Stomach (tissue), 9 donors: ENCODE measurements around the gene NLRC3. TPM values are rescaled to one million over a fixed set of nuclear protein-coding genes. Genes with fewer than 3 reads are reported as not detected.
"Not testable (repeated sequence)": the region's sequence is repeated elsewhere in the genome, so short reads cannot be mapped to it uniquely, and the experiment has no call there.

ENCODE experiments used
- DNase-seq, 2 donors: peaks; one replicate each; pipeline versions ENCODE4 v3.0.0 to v3.0.0-alpha.2; 2013 to 2019
- H3K27ac ChIP-seq, 5 donors: fragments of 200-600 bp in 4 of 5; sonication (generic) in 4 of 5; one replicate each; pipeline ENCODE4 v1.5.1; 2013 to 2019; ENCODE audit warnings: mild to moderate bottlenecking in 1 of 5, moderate library complexity in 1 of 5
- H3K27me3 ChIP-seq, 3 donors: fragments of 200-600 bp; sonication (generic); one replicate each; pipeline ENCODE4 v1.5.1; 2017 to 2019; ENCODE audit warnings: mixed run types in 1 of 3
- H3K36me3 ChIP-seq, 4 donors: fragments of 200-600 bp; sonication (generic); 1 replicate in 3 of 4; 2 replicates in 1 of 4; pipeline ENCODE4 v1.5.1; 2016 to 2019
- H3K4me1 ChIP-seq, 4 donors: fragments of 200-600 bp; sonication (generic); one replicate each; pipeline ENCODE4 v1.5.1; 2016 to 2019
- H3K4me3 ChIP-seq, 4 donors: fragments of 200-600 bp; sonication (generic) in 3 of 4; one replicate each; pipeline ENCODE4 v1.5.1; 2016 to 2019; ENCODE audit warnings: mild to moderate bottlenecking in 1 of 4
- H3K9me3 ChIP-seq, 4 donors: fragments of 200-600 bp; sonication (generic); one replicate each; pipeline ENCODE4 v1.5.1; 2016 to 2019
- EP300 ChIP-seq: sonication (generic); formaldehyde crosslinking; IDR thresholded peaks from one replicate; pipeline ENCODE4 v1.6.1; 2017; ENCODE audit warnings: antibody characterized with exemption
- POLR2A ChIP-seq, 4 donors: fragments of 450-650 bp; IDR thresholded peaks; one replicate each; pipeline ENCODE4 v1.6.1; 2016; ENCODE audit warnings: antibody characterized with exemption in 4 of 4, control low read depth in 2 of 4, mild to moderate bottlenecking in 1 of 4, moderate library complexity in 1 of 4
- POLR2AphosphoS5 ChIP-seq, 3 donors: sonication (generic); formaldehyde crosslinking; IDR thresholded peaks; one replicate each; pipeline ENCODE4 v1.6.1; 2016; ENCODE audit warnings: antibody characterized with exemption in 3 of 3
- WGBS, 5 donors: extraction: QIAGEN DNeasy Blood & Tissue Kit in 3 of 5; methylation state at CpG; one replicate each; pipeline versions ENCODE4 v1.1.5 to v1.1.7; 2013 to 2018; 5-methylcytosine and 5-hydroxymethylcytosine counted together
- intact Hi-C: fragments of 100-400 bp; cut with DNase I; formaldehyde crosslinking; loops from one replicate; pipeline ENCODE4 v1.15.1; 2023; ENCODE audit warnings: low total_unique reads
- polyA plus RNA-seq, 3 donors: library from polyadenylated mRNA; stranded (reverse); fragments of 200-250 nt; gene quantifications; one replicate each; pipeline ENCODE4 v1.2.3, GENCODE V29; 2013
- total RNA-seq, 5 donors: library from RNA; depleted of rRNA; stranded (reverse); fragments of >200 nt; gene quantifications; one replicate each; pipeline versions ENCODE4 v1.1.0 to v1.2.3, GENCODE V29; 2014 to 2016
- TF ChIP-seq, protein P1 (sequence below), 7 experiments: fragments of 450-650 bp in 4 of 7; fragments of 200-600 bp in 3 of 7; sonication (generic) in 3 of 7; IDR thresholded peaks; one replicate each; pipeline ENCODE4 v1.5.1; 2016 to 2019; ENCODE audit warnings: antibody characterized with exemption in 7 of 7, control low read depth in 2 of 7, mild to moderate bottlenecking in 1 of 7
- donor health status: healthy with polysubstance abuse.
- donor health status: Bipolar disorder and iron deficiency.
- donor health status: healthy.

Gene NLRC3
- total and polyA plus RNA-seq, 8 donors = 0.45 to 17.0 (median 1.7) TPM; not detected in 1

DNA sequence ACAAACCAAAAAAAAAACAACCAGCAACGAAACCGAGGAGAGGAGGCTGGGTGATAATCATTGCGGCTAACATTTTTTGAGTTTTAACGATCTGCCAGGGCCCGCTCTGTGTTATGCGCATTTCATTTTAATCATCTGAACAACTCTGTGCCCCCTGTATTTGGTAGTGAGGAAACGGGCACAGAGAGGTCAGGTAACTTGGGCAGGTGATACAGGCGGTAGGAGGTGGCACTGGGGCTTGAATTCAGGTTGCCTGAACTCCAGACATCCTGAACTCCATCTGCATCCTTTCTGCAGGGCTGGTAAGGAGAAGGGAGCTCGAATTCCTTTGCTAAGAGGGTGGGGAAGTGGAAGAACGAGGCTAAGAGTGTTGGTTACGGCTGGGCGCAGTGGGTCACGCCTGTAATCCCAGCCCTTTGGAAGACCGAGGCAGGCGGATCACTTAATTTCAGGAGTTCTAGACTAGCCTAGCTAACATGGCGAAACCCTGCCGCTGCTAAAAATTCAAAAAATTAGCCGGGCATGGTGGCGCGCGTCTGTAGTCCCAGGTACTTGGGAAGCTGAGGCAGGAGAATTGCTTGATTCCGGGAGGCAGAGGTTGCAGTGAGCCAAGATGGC lies 75.3 kb downstream of the NLRC3 start:
- Histone ChIP-seq H3K4me1 (peaks cover 14 to 38% (median 31%) of the 10 kb centered on the region in 4 donors), H3K27ac (peak overlapping the region in 2 of 5 donors; percentile 85 to 86), H3K36me3 (peaks cover 0 to 24% (median 23%) of the 10 kb centered on the region in 4 donors), H3K9me3 (no peaks in the 10 kb centered on the region), H3K4me3 (peak overlapping the region; percentile 71 to 96 (median 78)), H3K27me3 (no peaks in the 10 kb centered on the region)
- intact Hi-C loops = no loop called here
- TF ChIP-seq POLR2A (IDR thresholded peaks at IDR 0.05) (no peak), EP300 (no peak), POLR2AphosphoS5 (IDR thresholded peaks at IDR 0.05) (no peak)
- TF ChIP-seq, protein P1, sequence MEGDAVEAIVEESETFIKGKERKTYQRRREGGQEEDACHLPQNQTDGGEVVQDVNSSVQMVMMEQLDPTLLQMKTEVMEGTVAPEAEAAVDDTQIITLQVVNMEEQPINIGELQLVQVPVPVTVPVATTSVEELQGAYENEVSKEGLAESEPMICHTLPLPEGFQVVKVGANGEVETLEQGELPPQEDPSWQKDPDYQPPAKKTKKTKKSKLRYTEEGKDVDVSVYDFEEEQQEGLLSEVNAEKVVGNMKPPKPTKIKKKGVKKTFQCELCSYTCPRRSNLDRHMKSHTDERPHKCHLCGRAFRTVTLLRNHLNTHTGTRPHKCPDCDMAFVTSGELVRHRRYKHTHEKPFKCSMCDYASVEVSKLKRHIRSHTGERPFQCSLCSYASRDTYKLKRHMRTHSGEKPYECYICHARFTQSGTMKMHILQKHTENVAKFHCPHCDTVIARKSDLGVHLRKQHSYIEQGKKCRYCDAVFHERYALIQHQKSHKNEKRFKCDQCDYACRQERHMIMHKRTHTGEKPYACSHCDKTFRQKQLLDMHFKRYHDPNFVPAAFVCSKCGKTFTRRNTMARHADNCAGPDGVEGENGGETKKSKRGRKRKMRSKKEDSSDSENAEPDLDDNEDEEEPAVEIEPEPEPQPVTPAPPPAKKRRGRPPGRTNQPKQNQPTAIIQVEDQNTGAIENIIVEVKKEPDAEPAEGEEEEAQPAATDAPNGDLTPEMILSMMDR (IDR thresholded peaks at IDR 0.05) = no peak
- DNase-seq = no peak
- 73 to 85% (median 80%) methylated on average over 22 of the region's 22 CpGs for WGBS, 5 donors

DNA sequence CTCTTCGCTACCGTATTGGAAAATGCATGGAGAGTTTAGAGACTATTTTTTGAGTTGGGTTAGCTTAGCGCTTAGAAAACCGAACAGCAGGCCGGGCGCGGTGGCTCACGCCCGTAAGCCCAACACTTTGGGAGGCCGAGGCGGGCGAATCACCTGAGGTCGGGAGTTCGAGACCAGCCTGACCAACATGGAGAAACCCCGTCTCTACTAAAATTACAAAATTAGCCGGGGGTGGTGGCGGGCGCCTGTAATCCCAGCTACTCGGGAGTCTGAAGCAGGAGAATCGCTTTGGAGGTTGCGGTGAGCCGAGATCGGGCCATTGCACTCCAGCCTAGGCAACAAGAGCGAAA lies 75.8 kb downstream of the NLRC3 start:
- DNase-seq, H3K9me3 ChIP-seq, H3K27me3 ChIP-seq, intact Hi-C loops: not testable (repeated sequence)
- Histone ChIP-seq H3K4me3 (peak overlapping the region; percentile 71 to 96 (median 78)), H3K27ac (peak overlapping the region; percentile 65 to 86 (median 77)), H3K36me3 (peaks cover 0 to 19% (median 18%) of the 10 kb centered on the region in 4 donors), H3K4me1 (peaks cover 14 to 38% (median 31%) of the 10 kb centered on the region in 4 donors)
- WGBS, 5 donors = 8 to 17% (median 11%) methylated on average over 23 to 24 of the region's 24 CpGs

DNA sequence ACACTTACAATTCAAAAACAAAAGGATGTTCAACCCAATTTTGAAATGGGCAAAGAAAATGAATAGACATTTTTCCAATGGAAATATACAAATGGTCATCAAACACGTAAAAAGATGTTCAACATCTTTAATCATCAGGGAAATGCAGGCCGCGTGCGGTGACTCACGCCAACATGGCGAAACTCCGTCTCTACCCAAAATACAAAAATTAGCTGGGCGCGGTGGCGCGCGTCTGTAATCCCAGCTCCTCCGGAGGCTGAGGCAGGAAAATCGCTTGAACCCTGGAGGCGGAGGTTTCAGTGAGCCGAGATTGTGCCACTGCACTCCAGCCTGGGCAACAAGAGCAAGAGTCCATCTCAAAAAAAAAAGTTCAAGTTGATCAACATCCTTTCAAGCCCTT lies 78.2 kb downstream of the NLRC3 start:
- WGBS, 5 donors = 91 to 99% (median 97%) methylated on average over 16 of the region's 16 CpGs
- no peak overlapping the region for H3K4me3 ChIP-seq
- H3K27me3 ChIP-seq = no peaks in the 10 kb centered on the region
- H3K36me3 ChIP-seq = no peaks in the 10 kb centered on the region
- TF ChIP-seq POLR2A (IDR thresholded peaks at IDR 0.05) = no peak
- TF ChIP-seq, protein P1 (IDR thresholded peaks at IDR 0.05) = no peak
- intact Hi-C loops = no loop called here
- peaks cover 14 to 38% (median 31%) of the 10 kb centered on the region in 4 donors for H3K4me1 ChIP-seq
- H3K27ac ChIP-seq = no peak overlapping the region
- H3K9me3 ChIP-seq = no peaks in the 10 kb centered on the region
- no peak for DNase-seq

DNA sequence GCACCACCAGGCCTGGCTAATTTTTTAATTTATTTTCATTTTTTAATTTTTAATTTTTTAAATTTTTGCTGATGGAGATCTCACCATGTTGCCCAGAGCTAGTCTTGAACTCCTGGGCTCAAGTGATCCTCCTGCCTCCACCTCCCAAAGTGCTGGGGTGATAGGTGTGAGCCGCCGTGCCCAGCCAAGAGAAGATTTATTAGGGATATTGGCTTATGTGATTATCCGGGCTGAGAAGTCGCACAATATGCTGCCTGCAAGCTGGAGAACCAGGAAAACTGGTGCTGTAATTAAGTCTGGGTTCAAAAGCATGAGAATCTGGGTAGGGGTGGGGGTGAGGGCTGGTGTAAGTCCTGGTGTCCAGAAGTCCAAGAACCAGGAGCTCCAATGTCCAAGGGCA lies 79.4 kb downstream of the NLRC3 start:
- intact Hi-C loops = no loop called here
- 94 to 97% (median 96%) methylated on average over 4 of the region's 4 CpGs for WGBS, 5 donors
- H3K27me3 ChIP-seq = no peaks in the 10 kb centered on the region
- H3K27ac ChIP-seq = no peak overlapping the region
- DNase-seq = no peak
- no peak for TF ChIP-seq POLR2AphosphoS5 (IDR thresholded peaks at IDR 0.05)
- no peak for TF ChIP-seq EP300
- TF ChIP-seq POLR2A (IDR thresholded peaks at IDR 0.05) = no peak
- TF ChIP-seq, protein P1 (IDR thresholded peaks at IDR 0.05) = no peak
- H3K36me3 ChIP-seq = no peaks in the 10 kb centered on the region
- H3K9me3 ChIP-seq = no peaks in the 10 kb centered on the region
- no peak overlapping the region for H3K4me3 ChIP-seq
- H3K4me1 ChIP-seq = peaks cover 7 to 28% (median 25%) of the 10 kb centered on the region in 4 donors

DNA sequence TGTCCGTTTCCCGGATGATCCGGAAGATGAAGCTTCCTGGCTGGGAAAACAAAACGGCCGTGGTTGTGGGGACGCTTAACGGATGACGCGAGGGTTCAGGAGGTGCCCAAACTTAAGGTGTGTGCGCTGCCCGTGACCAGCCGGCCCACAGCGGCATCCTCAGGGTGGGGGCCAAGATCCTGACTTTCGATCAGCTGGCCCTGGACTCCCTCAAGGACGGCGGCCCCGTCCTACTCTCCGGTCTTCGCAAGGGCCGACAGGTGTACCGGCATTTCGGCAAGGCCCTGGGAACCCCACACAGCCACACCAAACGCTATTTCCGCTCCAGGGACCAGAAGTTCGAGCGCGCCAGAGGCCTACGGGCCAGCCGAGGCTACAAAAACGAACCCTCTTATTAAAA lies 80.8 kb downstream of the NLRC3 start:
- TF ChIP-seq POLR2AphosphoS5 (IDR thresholded peaks at IDR 0.05) (no peak), POLR2A (IDR thresholded peaks at IDR 0.05) (no peak), EP300 (no peak)
- TF ChIP-seq, protein P1 (IDR thresholded peaks at IDR 0.05) = no peak
- Histone ChIP-seq H3K36me3 (no peaks in the 10 kb centered on the region), H3K4me3 (no peak overlapping the region), H3K4me1 (peaks cover 1 to 20% (median 16%) of the 10 kb centered on the region in 4 donors), H3K27me3 (no peaks in the 10 kb centered on the region), H3K27ac (no peak overlapping the region), H3K9me3 (no peaks in the 10 kb centered on the region)
- whole genome bisulfite sequencing, 5 donors = 92 to 96% (median 95%) methylated on average over 30 of the region's 30 CpGs
- intact Hi-C loops = no loop called here
- no peak for DNase-seq
